ENCODE results near the gene TMEM175. TPM values are rescaled to one million over a fixed set of nuclear protein-coding genes. Genes with fewer than 3 reads are reported as not detected.
A peak's percentile ranks its signal among the peaks of the same experiment; 100 is the strongest.

TMEM175 gene
- total and polyA plus RNA-seq, 2 of the 4 experiments (the other 2 are of a cell fraction): 7.7 to 41.9 TPM

DNA sequence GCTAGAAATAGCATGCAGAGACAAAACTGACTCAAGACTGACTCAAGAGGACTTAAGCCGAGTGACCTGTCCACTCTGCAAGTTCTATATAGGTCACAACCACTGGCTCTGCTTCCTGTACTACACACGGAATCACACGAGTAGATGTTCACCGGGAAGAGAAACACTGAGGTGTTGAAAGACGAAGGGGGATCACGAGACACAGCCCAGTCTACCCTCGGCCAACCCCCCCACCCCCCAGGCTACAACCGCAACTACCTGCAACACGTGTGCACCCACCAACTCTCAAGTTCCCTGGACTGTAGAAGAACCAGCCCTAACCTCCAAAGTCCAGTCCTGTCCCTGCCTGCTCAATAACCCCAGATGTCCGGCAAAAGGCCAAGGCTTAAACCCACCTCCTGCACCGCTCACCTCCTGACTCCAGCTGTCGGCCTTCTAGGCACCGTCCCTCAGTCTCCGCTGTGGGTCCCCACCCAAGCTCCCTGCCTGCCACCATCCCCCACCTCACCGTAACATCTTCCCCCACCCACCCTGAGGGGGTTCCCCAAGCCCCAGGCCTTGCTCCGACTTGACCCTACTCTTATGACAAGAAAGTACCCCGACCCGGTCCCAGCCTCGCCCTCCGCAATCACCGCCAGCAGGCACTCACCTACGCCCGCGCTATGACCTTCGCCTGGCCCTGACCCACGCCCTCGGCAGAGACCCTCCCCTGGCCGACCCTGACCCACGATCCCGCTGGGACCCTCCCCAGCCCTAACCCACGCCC is 883 bp upstream of the TMEM175 start:
- H3K27me3 ChIP-seq (ENCODE audit: control insufficient read depth, insufficient read depth, low read length): no peaks in the 10 kb centered on the region
- H3K79me1 ChIP-seq (ENCODE audit: low read depth in 1 of 2, low read length in 2 of 2): peaks cover 9 to 53% of the 10 kb centered on the region in 2 experiments
- intact Hi-C loops (cut with micrococcal nuclease): loop anchor here (10.0 kb wide), 1 partner anchor 147 kb away; no protein-coding TSS in a partner anchor
- peak overlapping the region; percentile 52; the same call in 1 of the 2 replicates for H4K91ac ChIP-seq (ENCODE audit: insufficient read depth, low read depth, low read length)
- POLR2A ChIA-PET (ENCODE audit: unreplicated experiment): no interaction called here
- H2BK120ac ChIP-seq (ENCODE audit: low read depth, low read length): no peak overlapping the region
- H3K4me1 ChIP-seq (ENCODE audit: control insufficient read depth, insufficient read depth, low read length): peaks cover 11% of the 10 kb centered on the region
- 0 out of 2 replicates have a peak, but pooled peaks cover 1% of the 10 kb centered on the region for H3K36me3 ChIP-seq (ENCODE audit: control insufficient read depth, insufficient read depth, low read length)
- peak overlapping the region; percentile 89 for H3K9ac ChIP-seq (ENCODE audit: low read depth, low read length)
- H3K56ac ChIP-seq (ENCODE audit: extremely low read depth, insufficient read depth, low read length): 0 out of 2 replicates have a peak overlapping the region, but pooled peaks have one; percentile 32
- H3K18ac ChIP-seq (ENCODE audit: low read depth, low read length): no peak overlapping the region
- BruUV-seq (replicated peaks): no TSS peak
- dilution Hi-C loops (cut with HindIII; ENCODE audit: low sequenced_read_pairs, unreplicated experiment): no loop called here
- peak overlapping the region; percentile 78 for H3K4me3 ChIP-seq (ENCODE audit: insufficient read depth, low read depth, low read length)
- H2BK20ac ChIP-seq (ENCODE audit: low read depth, low read length): no peak overlapping the region
- peak overlapping the region; percentile 50 to 73; a peak in 2 of 4 replicates for H4K8ac ChIP-seq (ENCODE audit: low read depth in 2 of 2, low read length in 2 of 2)
- H2BK15ac ChIP-seq (ENCODE audit: low read depth, low read length): no peak overlapping the region
- in situ Hi-C loops (cut with MboI; ENCODE audit: low sequenced_read_pairs): no loop called here
- 4% methylated on average over 8 of the region's 31 CpGs; no CpG with 5 or more reads in 1 of the 2 experiments for WGBS, 2 experiments (ENCODE audit: extremely low coverage in 2 of 2, insufficient read length in 1 of 2)
- peak overlapping the region; percentile 85 for H3K27ac ChIP-seq (ENCODE audit: insufficient read depth, low read length)
- H2BK5ac ChIP-seq (ENCODE audit: low read depth, low read length, poor library complexity, severe bottlenecking): peak overlapping the region; percentile 86
- peak overlapping the region; percentile 84 for H3K14ac ChIP-seq (replicated peaks; ENCODE audit: low read depth, low read length)
- ATAC-seq (ENCODE audit: low read depth): peak; percentile 5
- H2AK9ac ChIP-seq (replicated peaks; ENCODE audit: low read depth, low read length, poor library complexity): peak overlapping the region; percentile 86
- H4K20me1 ChIP-seq (ENCODE audit: insufficient read depth, low read length): peaks cover 45% of the 10 kb centered on the region
- peak overlapping the region; percentile 6 for H4K5ac ChIP-seq (ENCODE audit: low read depth, low read length)
- peak overlapping the region; percentile 81 for H3K4ac ChIP-seq (ENCODE audit: low read depth, low read length)
- H3K23ac ChIP-seq (ENCODE audit: low read depth, low read length): peak overlapping the region; percentile 75; the same call in 1 of the 2 replicates
- CTCF ChIA-PET: interaction anchor here (1.2 kb wide), 1 partner anchor 40 kb away, joined by 3 read pairs; no protein-coding TSS in a partner anchor
- peak; percentile 84 for DNase-seq
- H3K9me3 ChIP-seq (ENCODE audit: control insufficient read depth, insufficient read depth, low read length): no peaks in the 10 kb centered on the region
- H3K9me1 ChIP-seq (ENCODE audit: insufficient read depth, low read length): peaks cover 22% of the 10 kb centered on the region
- peak overlapping the region; percentile 73 for H3K4me2 ChIP-seq (ENCODE audit: low read depth, low read length)
- peak overlapping the region; percentile 94 for H2AFZ ChIP-seq (replicated peaks; ENCODE audit: low read length, poor library complexity)
- peak overlapping the region; percentile 82 for H2AK5ac ChIP-seq (ENCODE audit: low read depth, low read length)
- TF ChIP-seq, protein P1, sequence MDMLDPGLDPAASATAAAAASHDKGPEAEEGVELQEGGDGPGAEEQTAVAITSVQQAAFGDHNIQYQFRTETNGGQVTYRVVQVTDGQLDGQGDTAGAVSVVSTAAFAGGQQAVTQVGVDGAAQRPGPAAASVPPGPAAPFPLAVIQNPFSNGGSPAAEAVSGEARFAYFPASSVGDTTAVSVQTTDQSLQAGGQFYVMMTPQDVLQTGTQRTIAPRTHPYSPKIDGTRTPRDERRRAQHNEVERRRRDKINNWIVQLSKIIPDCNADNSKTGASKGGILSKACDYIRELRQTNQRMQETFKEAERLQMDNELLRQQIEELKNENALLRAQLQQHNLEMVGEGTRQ (IDR thresholded peaks at IDR 0.05; ENCODE audit: low read depth, low read length): 0 out of 2 replicates have a peak, but pooled peaks have one; percentile 46
- TF ChIP-seq, protein P2, sequence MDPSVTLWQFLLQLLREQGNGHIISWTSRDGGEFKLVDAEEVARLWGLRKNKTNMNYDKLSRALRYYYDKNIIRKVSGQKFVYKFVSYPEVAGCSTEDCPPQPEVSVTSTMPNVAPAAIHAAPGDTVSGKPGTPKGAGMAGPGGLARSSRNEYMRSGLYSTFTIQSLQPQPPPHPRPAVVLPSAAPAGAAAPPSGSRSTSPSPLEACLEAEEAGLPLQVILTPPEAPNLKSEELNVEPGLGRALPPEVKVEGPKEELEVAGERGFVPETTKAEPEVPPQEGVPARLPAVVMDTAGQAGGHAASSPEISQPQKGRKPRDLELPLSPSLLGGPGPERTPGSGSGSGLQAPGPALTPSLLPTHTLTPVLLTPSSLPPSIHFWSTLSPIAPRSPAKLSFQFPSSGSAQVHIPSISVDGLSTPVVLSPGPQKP (IDR thresholded peaks at IDR 0.05; ENCODE audit: borderline replicate concordance, low read depth, low read length): no peak
- TF ChIP-seq MAZ (IDR thresholded peaks at IDR 0.05; ENCODE audit: borderline replicate concordance, low read depth, low read length): no peak
- TF ChIP-seq RAD21 (IDR thresholded peaks at IDR 0.05; ENCODE audit: low read length): no peak
- no peak; the same call in 1 of the 2 replicates for TF ChIP-seq CEBPB (IDR thresholded peaks at IDR 0.05; ENCODE audit: low read depth, low read length)
- TF ChIP-seq BHLHE40 (IDR thresholded peaks at IDR 0.05; ENCODE audit: low read depth, low read length): peak; percentile 94
- no peak for TF ChIP-seq NFE2L2 (IDR thresholded peaks at IDR 0.05; ENCODE audit: low read depth, low read length)
- TF ChIP-seq POLR2A (IDR thresholded peaks at IDR 0.05; ENCODE audit: low read depth, low read length): peak; percentile 80
- TF ChIP-seq MXI1 (IDR thresholded peaks at IDR 0.05; ENCODE audit: borderline replicate concordance, low read depth, low read length): no peak
- no peak for TF ChIP-seq RFX5 (IDR thresholded peaks at IDR 0.05; ENCODE audit: low read depth, low read length)
- no peak for TF ChIP-seq CHD1 (IDR thresholded peaks at IDR 0.05; ENCODE audit: low read depth, low read length)
- TF ChIP-seq SMC3 (IDR thresholded peaks at IDR 0.05; ENCODE audit: low read depth, low read length): no peak
- no peak for TF ChIP-seq RCOR1 (IDR thresholded peaks at IDR 0.05; ENCODE audit: insufficient replicate concordance, low read length)
- no peak for TF ChIP-seq FOS (IDR thresholded peaks at IDR 0.05; ENCODE audit: low read depth, low read length)
